ENCODE results near the gene BBOF1. TPM values are rescaled to one million over a fixed set of nuclear protein-coding genes. Genes with fewer than 3 reads are reported as not detected.

Gene BBOF1
- 1 to 10 TPM; 1.8 to 5.9 (median 3.4) TPM for total RNA-seq
- 1 to 10 TPM; 3.1 to 5.4 TPM for polyA plus RNA-seq
- long read RNA-seq, donor 1, partial matches to known transcripts: 0 of 14 reads
- long read RNA-seq, donor 1, other reads (novel, unspliced or antisense): 13 of 14 reads
- long read RNA-seq, donor 2, partial matches to known transcripts: 0 of 27 reads
- long read RNA-seq, donor 2, other reads (novel, unspliced or antisense): 26 of 27 reads
- long read RNA-seq, donor 3, partial matches to known transcripts: 0 of 13 reads
- long read RNA-seq, donor 3, other reads (novel, unspliced or antisense): 13 of 13 reads

- DNase-seq (peak; percentile 82 to 90), ATAC-seq (peak; percentile 95 to 99 (median 98))
- Histone ChIP-seq H3K27me3 (no peaks in the 10 kb centered on the region), H3K36me3 (peaks cover 0 to 12% (median 0%) of the 10 kb centered on the region in 9 donors), H3K9me3 (no peaks in the 10 kb centered on the region), H3K27ac (peak within 1 kb of the TSS; percentile 91 to 99 (median 98)), H3K4me3 (peak within 1 kb of the TSS; percentile 72 to 98 (median 90)), H3K4me1 (peaks cover 0 to 17% (median 12%) of the 10 kb centered on the region in 9 donors)
- WGBS, 2 donors: 0 to 1% methylated on average over 69 to 93 of the region's 93 CpGs
- intact Hi-C loops (cut with DNase I): no loop called here
- TF ChIP-seq CTCF (IDR thresholded peaks at IDR 0.05): peak in 1 of 9 donors; percentile 23
Observed at GRCh38 chr14:74018586-74019407, at the start of gene BBOF1, which contains the start of gene ENTPD5. BBOF1 (plus strand) TSS chr14:74019349; CDS start chr14:74019479, 130 bp downstream. ENTPD5 (minus strand) TSS chr14:74019288; CDS start chr14:73988102, 31,186 bp downstream.

- Histone ChIP-seq H3K4me1 (peaks cover 0 to 9% (median 0%) of the 10 kb centered on the region in 9 donors), H3K27me3 (no peaks in the 10 kb centered on the region), H3K27ac (no peak overlapping the region), H3K36me3 (peaks cover 0 to 96% (median 33%) of the 10 kb centered on the region in 9 donors), H3K9me3 (no peaks in the 10 kb centered on the region), H3K4me3 (no peak overlapping the region)
- ATAC-seq (peak in 1 of 8 donors; percentile 41), DNase-seq (no peak)
- 57 to 58% methylated on average over 2 of the region's 2 CpGs for WGBS, 2 donors
- intact Hi-C loops (cut with DNase I): no loop called here
- no peak for TF ChIP-seq CTCF (IDR thresholded peaks at IDR 0.05)
Observed at GRCh38 chr14:73973497-73973896, 45.7 kb upstream of the BBOF1 start.

GRCh38 chr14:73976125-73976524 is 43.0 kb upstream of the BBOF1 start:
- Histone ChIP-seq H3K9me3 (no peaks in the 10 kb centered on the region), H3K36me3 (peaks cover 0 to 72% (median 15%) of the 10 kb centered on the region in 9 donors), H3K27me3 (no peaks in the 10 kb centered on the region), H3K4me3 (no peak overlapping the region), H3K27ac (no peak overlapping the region), H3K4me1 (peaks cover 0 to 9% (median 0%) of the 10 kb centered on the region in 9 donors)
- TF ChIP-seq CTCF (IDR thresholded peaks at IDR 0.05): no peak
- intact Hi-C loops (cut with DNase I): no loop called here
- 86 to 92% methylated on average over 6 of the region's 6 CpGs for WGBS, 2 donors
- ATAC-seq (no peak), DNase-seq (no peak)

- peaks cover 0 to 9% (median 0%) of the 10 kb centered on the region in 9 donors for H3K4me1 ChIP-seq
- peaks cover 0 to 73% (median 5%) of the 10 kb centered on the region in 9 donors for H3K36me3 ChIP-seq
- H3K9me3 ChIP-seq: no peaks in the 10 kb centered on the region
- DNase-seq (no peak), ATAC-seq (no peak)
- intact Hi-C loops (cut with DNase I): no loop called here
- no peaks in the 10 kb centered on the region for H3K27me3 ChIP-seq
- 55 to 59% methylated on average over 4 of the region's 4 CpGs for WGBS, 2 donors
- TF ChIP-seq CTCF (IDR thresholded peaks at IDR 0.05): no peak
- no peak overlapping the region for H3K4me3 ChIP-seq
- H3K27ac ChIP-seq: no peak overlapping the region
Observed at GRCh38 chr14:73977896-73978295, 41.3 kb upstream of the BBOF1 start.

All from heart right ventricle (tissue), 16 donors.